Esophagus squamous epithelium (tissue), 5 donors: ENCODE results near the gene SERPINA1. TPM values are rescaled to one million over a fixed set of nuclear protein-coding genes. Genes with fewer than 3 reads are reported as not detected.

Experiments used
- DNase-seq: peaks from one replicate; lab custom pipeline; 2025; lab: John Stamatoyannopoulos, UW
- H3K27ac ChIP-seq, 4 donors: fragments of 200-600 bp; sonication (generic); one replicate each; pipeline ENCODE4 v1.5.1; 2016 to 2019; ENCODE audit warnings: mild to moderate bottlenecking in 1 of 4
- H3K27me3 ChIP-seq, 4 donors: fragments of 200-600 bp; sonication (generic); 1 replicate in 3 of 4; 2 replicates in 1 of 4; pipeline versions ENCODE4 v1.5.1 to v1.6.0; 2017 to 2021; ENCODE audit warnings: antibody characterized with exemption in 1 of 4
- H3K36me3 ChIP-seq, 3 donors: fragments of 200-600 bp; sonication (generic); one replicate each; pipeline ENCODE4 v1.5.1; 2016 to 2019
- H3K4me1 ChIP-seq, 3 donors: fragments of 200-600 bp; sonication (generic); one replicate each; pipeline ENCODE4 v1.5.1; 2017 to 2019
- H3K4me3 ChIP-seq, 4 donors: fragments of 200-600 bp; sonication (generic); 1 replicate in 3 of 4; 2 replicates in 1 of 4; pipeline ENCODE4 v1.5.1; 2016 to 2019; ENCODE audit warnings: mild to moderate bottlenecking in 2 of 4, moderate library complexity in 1 of 4
- H3K9me3 ChIP-seq, 3 donors: fragments of 200-600 bp; sonication (generic); one replicate each; pipeline ENCODE4 v1.5.1; 2016 to 2019
- CTCF ChIP-seq, 6 experiments: fragments of 450-650 bp in 4 of 6; fragments of 200-600 bp in 2 of 6; sonication (generic) in 2 of 6; IDR thresholded peaks; one replicate each; pipeline ENCODE4 v1.5.1; 2016 to 2019; ENCODE audit warnings: antibody characterized with exemption in 6 of 6, mild to moderate bottlenecking in 4 of 6, moderate library complexity in 4 of 6
- POLR2A ChIP-seq, 4 donors: fragments of 450-650 bp; IDR thresholded peaks; one replicate each; pipeline ENCODE4 v1.6.1; 2017; ENCODE audit warnings: antibody characterized with exemption in 4 of 4, mild to moderate bottlenecking in 4 of 4, moderate library complexity in 3 of 4
- WGBS, 2 donors: methylation state at CpG; one replicate each; pipeline ENCODE4 v1.1.5; 2018; 5-methylcytosine and 5-hydroxymethylcytosine counted together
- intact Hi-C: fragments of 100-400 bp; cut with DNase I; formaldehyde crosslinking; loops from one replicate; pipeline ENCODE4 v1.15.0; 2022
- total RNA-seq, 4 donors: library from RNA; depleted of rRNA; stranded (reverse); fragments of >200 nt; gene quantifications; one replicate each; pipeline ENCODE4 v1.1.0, GENCODE V29; 2016
- donor health status: DM: yes; HTN: yes; CAD: no.

SERPINA1 gene
- total RNA-seq, 4 donors from 2014 or later, result 1.7 to 16.4 (median 5.8) TPM

- no peaks in the 10 kb centered on the region for H3K36me3 ChIP-seq
- peaks cover 6 to 42% (median 30%) of the 10 kb centered on the region in 3 donors for H3K4me1 ChIP-seq
- no peak for TF ChIP-seq POLR2A (IDR thresholded peaks at IDR 0.05)
- no peak for TF ChIP-seq CTCF (IDR thresholded peaks at IDR 0.05)
- no peak overlapping the region for H3K4me3 ChIP-seq
- no peak overlapping the region for H3K27ac ChIP-seq
- intact Hi-C loops, result no loop called here
- DNase-seq, result no peak
- peaks cover 0 to 2% (median 0%) of the 10 kb centered on the region in 4 donors for H3K27me3 ChIP-seq
- no peaks in the 10 kb centered on the region for H3K9me3 ChIP-seq
Observed at GRCh38 chr14:94340533-94340932, 47.9 kb downstream of the SERPINA1 start.

GRCh38 chr14:94338023-94338422 is 50.4 kb downstream of the SERPINA1 start:
- TF ChIP-seq CTCF (IDR thresholded peaks at IDR 0.05) (no peak), POLR2A (IDR thresholded peaks at IDR 0.05) (no peak)
- intact Hi-C loops, result no loop called here
- no peak overlapping the region for H3K27ac ChIP-seq
- peaks cover 6 to 26% (median 17%) of the 10 kb centered on the region in 3 donors for H3K4me1 ChIP-seq
- no peak for DNase-seq
- H3K36me3 ChIP-seq, result no peaks in the 10 kb centered on the region
- no peaks in the 10 kb centered on the region for H3K27me3 ChIP-seq
- 66 to 100% methylated on average over 2 of the region's 2 CpGs for WGBS, 2 donors
- H3K9me3 ChIP-seq, result no peaks in the 10 kb centered on the region
- H3K4me3 ChIP-seq, result no peak overlapping the region

DNA sequence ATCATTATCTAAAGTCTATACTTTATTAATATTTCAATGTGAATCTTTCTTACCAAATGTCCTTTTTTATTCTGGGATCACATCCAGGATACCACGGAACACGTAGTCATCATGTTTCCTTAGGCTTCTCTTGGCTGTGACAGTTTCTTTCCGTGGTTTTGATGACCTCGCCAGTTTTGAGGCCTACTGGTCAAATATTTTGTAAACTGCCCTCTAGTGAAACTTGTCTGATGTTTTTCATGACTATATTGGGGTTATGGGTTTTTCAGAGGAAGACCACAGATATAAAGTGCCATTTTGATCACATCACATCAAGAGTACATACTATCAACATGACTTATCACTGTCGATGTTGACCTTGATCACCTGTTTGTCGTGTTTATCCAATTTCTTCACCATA is 51.1 kb downstream of the SERPINA1 start:
- no peaks in the 10 kb centered on the region for H3K36me3 ChIP-seq
- no peak for DNase-seq
- no peak overlapping the region for H3K27ac ChIP-seq
- H3K9me3 ChIP-seq, result no peaks in the 10 kb centered on the region
- intact Hi-C loops, result no loop called here
- 62 to 65% methylated on average over 6 of the region's 6 CpGs for WGBS, 2 donors
- H3K27me3 ChIP-seq, result no peaks in the 10 kb centered on the region
- H3K4me1 ChIP-seq, result peaks cover 0 to 19% (median 10%) of the 10 kb centered on the region in 3 donors
- TF ChIP-seq CTCF (IDR thresholded peaks at IDR 0.05), result no peak
- no peak for TF ChIP-seq POLR2A (IDR thresholded peaks at IDR 0.05)
- no peak overlapping the region for H3K4me3 ChIP-seq

- TF ChIP-seq POLR2A (IDR thresholded peaks at IDR 0.05), result no peak
- TF ChIP-seq CTCF (IDR thresholded peaks at IDR 0.05), result no peak
- Histone ChIP-seq H3K4me1 (peaks cover 0 to 6% (median 0%) of the 10 kb centered on the region in 3 donors), H3K4me3 (no peak overlapping the region), H3K27me3 (peaks cover 0 to 7% (median 0%) of the 10 kb centered on the region in 4 donors), H3K27ac (no peak overlapping the region), H3K36me3 (no peaks in the 10 kb centered on the region), H3K9me3 (no peaks in the 10 kb centered on the region)
- intact Hi-C loops, result no loop called here
- 37% methylated on average over 4 of the region's 4 CpGs for WGBS, 2 donors
- DNase-seq, result no peak
Observed at GRCh38 chr14:94334872-94335271, 53.5 kb downstream of the SERPINA1 start.

GRCh38 chr14:94332587-94332986 is 55.8 kb downstream of the SERPINA1 start:
- no peaks in the 10 kb centered on the region for H3K9me3 ChIP-seq
- DNase-seq, result no peak
- TF ChIP-seq POLR2A (IDR thresholded peaks at IDR 0.05), result no peak
- no peak for TF ChIP-seq CTCF (IDR thresholded peaks at IDR 0.05)
- intact Hi-C loops, result no loop called here
- H3K27ac ChIP-seq, result no peak overlapping the region
- H3K27me3 ChIP-seq, result peaks cover 0 to 7% (median 0%) of the 10 kb centered on the region in 4 donors
- no peak overlapping the region for H3K4me3 ChIP-seq
- H3K4me1 ChIP-seq, result peaks cover 0 to 6% (median 0%) of the 10 kb centered on the region in 3 donors
- H3K36me3 ChIP-seq, result no peaks in the 10 kb centered on the region
